Activated CD8-positive, alpha-beta memory T cell treated with anti-CD3 and anti-CD28 coated beads for 24 hours (primary cell): ENCODE results near the gene OR51S1.
"Not testable (repeated sequence)": the region's sequence is repeated elsewhere in the genome, so short reads cannot be mapped to it uniquely, and the experiment has no call there.

Experiments used
- DNase-seq: peaks from one replicate; pipeline ENCODE4 v3.0.0-alpha.2; 2020

The OR51S1 gene

GRCh38 chr11:4801316-4801715 is 47.7 kb downstream of the OR51S1 start:
- not testable (repeated sequence) for DNase-seq

GRCh38 chr11:4798427-4799183 is 50.4 kb downstream of the OR51S1 start:
- no peak for DNase-seq
